Measurements from ENCODE around the gene TLN1.

TLN1 gene

DNA sequence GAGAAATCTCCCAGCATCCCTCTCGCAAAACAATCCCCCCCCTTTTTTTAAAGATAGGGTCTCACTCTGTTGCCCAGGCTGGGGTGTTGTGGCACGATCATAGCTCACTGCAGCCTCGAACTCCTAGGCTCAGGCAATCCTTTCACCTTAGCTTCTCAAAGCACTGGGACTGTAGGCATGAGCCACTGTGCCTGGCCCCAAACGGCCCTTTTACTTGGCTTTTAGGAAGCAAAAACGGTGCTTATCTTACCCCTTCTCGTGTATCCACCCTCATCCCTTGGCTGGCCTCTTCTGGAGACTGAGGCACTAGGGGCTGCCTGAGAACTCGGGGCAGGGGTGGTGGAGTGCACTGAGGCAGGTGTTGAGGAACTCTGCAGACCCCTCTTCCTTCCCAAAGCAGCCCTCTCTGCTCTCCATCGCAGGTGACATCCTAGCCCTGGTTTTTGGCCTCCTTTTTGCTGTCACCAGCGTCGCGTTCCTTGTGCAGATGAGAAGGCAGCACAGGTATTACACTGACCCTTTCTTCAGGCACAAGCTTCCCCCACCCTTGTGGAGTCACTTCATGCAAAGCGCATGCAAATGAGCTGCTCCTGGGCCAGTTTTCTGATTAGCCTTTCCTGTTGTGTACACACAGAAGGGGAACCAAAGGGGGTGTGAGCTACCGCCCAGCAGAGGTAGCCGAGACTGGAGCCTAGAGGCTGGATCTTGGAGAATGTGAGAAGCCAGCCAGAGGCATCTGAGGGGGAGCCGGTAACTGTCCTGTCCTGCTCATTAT lies 51.5 kb downstream of the TLN1 start:
- peaks cover 19 to 32% of the 10 kb centered on the region in 2 donors for H3K36me3 ChIP-seq (replicated peaks in 1 of 2; ENCODE audit: control insufficient read depth in 2 of 2, insufficient read depth in 2 of 2, low read length in 2 of 2)
- WGBS, 2 donors (ENCODE audit: extremely low coverage in 2 of 2, insufficient read length in 2 of 2, insufficient replicate concordance in 1 of 2), result no CpG with 5 or more reads among the region's 15 CpGs

GRCh38 chr9:35679766-35680330 lies 52.1 kb downstream of the TLN1 start:
- Histone ChIP-seq H2AK5ac (ENCODE audit: low read depth, low read length) (peak overlapping the region; percentile 31), H3K23ac (ENCODE audit: low read depth, low read length, poor library complexity) (peak overlapping the region; percentile 59), H4K8ac (ENCODE audit: low read depth, low read length) (no peak overlapping the region), H4K91ac (ENCODE audit: low read depth, low read length, poor library complexity) (no peak overlapping the region), H3K36me3 (replicated peaks in 1 of 2; ENCODE audit: control insufficient read depth in 2 of 2, insufficient read depth in 2 of 2, low read length in 2 of 2) (peaks cover 14 to 25% of the 10 kb centered on the region in 2 donors), H3K4ac (ENCODE audit: low read length) (no peak overlapping the region), H2BK12ac (ENCODE audit: low read length) (no peak overlapping the region), H2BK5ac (ENCODE audit: low read length) (no peak overlapping the region), H3K27ac (replicated peaks; ENCODE audit: low read length) (no peak overlapping the region), H3K79me1 (ENCODE audit: low read depth, low read length) (no peaks in the 10 kb centered on the region), H3K9ac (ENCODE audit: low read depth, low read length, poor library complexity) (no peak overlapping the region), H3K4me1 (ENCODE audit: control insufficient read depth in 2 of 2, insufficient read depth in 1 of 2, low read depth in 1 of 2, low read length in 2 of 2) (peaks cover 0 to 16% of the 10 kb centered on the region in 2 donors), H2AFZ (ENCODE audit: low read length) (no peak overlapping the region), H3K18ac (ENCODE audit: low read length) (peak overlapping the region; percentile 39), H3K9me3 (replicated peaks in 1 of 2; ENCODE audit: control insufficient read depth in 2 of 2, insufficient read depth in 1 of 2, low read depth in 1 of 2, low read length in 2 of 2) (no peaks in the 10 kb centered on the region), H2BK120ac (ENCODE audit: low read depth, low read length) (no peak overlapping the region), H3K27me3 (ENCODE audit: control insufficient read depth in 3 of 3, insufficient read depth in 3 of 3, low read depth in 1 of 3, low read length in 3 of 3) (peaks cover 0 to 10% (median 0%) of the 10 kb centered on the region in 3 experiments), H2BK15ac (ENCODE audit: low read length) (peak overlapping the region; percentile 40), H3K4me2 (ENCODE audit: insufficient read depth, low read length, poor library complexity, severe bottlenecking) (no peak overlapping the region), H3K4me3 (ENCODE audit: low read length in 2 of 2) (no peak overlapping the region), H3K14ac (ENCODE audit: low read length) (no peak overlapping the region)
- no peak for DNase-seq (ENCODE audit: low spot score)
- WGBS, 2 donors (ENCODE audit: extremely low coverage in 2 of 2, insufficient read length in 2 of 2, insufficient replicate concordance in 1 of 2), result no CpG with 5 or more reads among the region's 8 CpGs

More for the DNA sequence above, 51.5 kb downstream of the TLN1 start:
- Histone ChIP-seq H2BK15ac (ENCODE audit: low read length) (no peak overlapping the region), H3K4me3 (ENCODE audit: low read length in 2 of 2) (no peak overlapping the region), H2AK5ac (ENCODE audit: low read depth, low read length) (peak overlapping the region; percentile 31), H2BK12ac (ENCODE audit: low read length) (no peak overlapping the region), H3K4me2 (ENCODE audit: insufficient read depth, low read length, poor library complexity, severe bottlenecking) (no peak overlapping the region), H3K79me1 (ENCODE audit: low read depth, low read length) (no peaks in the 10 kb centered on the region), H3K27me3 (ENCODE audit: control insufficient read depth in 3 of 3, insufficient read depth in 3 of 3, low read depth in 1 of 3, low read length in 3 of 3) (peaks cover 0 to 5% (median 0%) of the 10 kb centered on the region in 3 experiments), H3K27ac (replicated peaks; ENCODE audit: low read length) (peak overlapping the region; percentile 36), H3K18ac (ENCODE audit: low read length) (no peak overlapping the region), H3K4ac (ENCODE audit: low read length) (no peak overlapping the region), H4K91ac (ENCODE audit: low read depth, low read length, poor library complexity) (no peak overlapping the region), H4K8ac (ENCODE audit: low read depth, low read length) (no peak overlapping the region), H2BK5ac (ENCODE audit: low read length) (no peak overlapping the region), H3K9ac (ENCODE audit: low read depth, low read length, poor library complexity) (no peak overlapping the region), H3K9me3 (replicated peaks in 1 of 2; ENCODE audit: control insufficient read depth in 2 of 2, insufficient read depth in 1 of 2, low read depth in 1 of 2, low read length in 2 of 2) (no peaks in the 10 kb centered on the region), H2BK120ac (ENCODE audit: low read depth, low read length) (no peak overlapping the region), H3K14ac (ENCODE audit: low read length) (no peak overlapping the region), H2AFZ (ENCODE audit: low read length) (no peak overlapping the region), H3K23ac (ENCODE audit: low read depth, low read length, poor library complexity) (peak overlapping the region; percentile 6), H3K4me1 (ENCODE audit: control insufficient read depth in 2 of 2, insufficient read depth in 1 of 2, low read depth in 1 of 2, low read length in 2 of 2) (peaks cover 0 to 16% of the 10 kb centered on the region in 2 donors)
- DNase-seq (ENCODE audit: low spot score), result no peak

DNA sequence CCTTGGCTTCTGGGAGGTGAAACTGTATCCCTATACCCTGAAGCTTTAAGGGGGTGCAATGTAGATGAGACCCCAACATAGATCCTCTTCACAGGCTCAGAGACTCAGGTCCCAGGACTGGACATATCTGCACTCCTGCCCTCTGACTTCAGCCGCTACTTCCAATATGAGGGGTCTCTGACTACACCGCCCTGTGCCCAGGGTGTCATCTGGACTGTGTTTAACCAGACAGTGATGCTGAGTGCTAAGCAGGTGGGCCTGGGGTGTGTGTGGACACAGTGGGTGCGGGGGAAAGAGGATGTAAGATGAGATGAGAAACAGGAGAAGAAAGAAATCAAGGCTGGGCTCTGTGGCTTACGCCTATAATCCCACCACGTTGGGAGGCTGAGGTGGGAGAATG lies 52.9 kb downstream of the TLN1 start:
- no peak overlapping the region for H3K14ac ChIP-seq (ENCODE audit: low read length)
- peak overlapping the region; percentile 9 for H3K9ac ChIP-seq (ENCODE audit: low read depth, low read length, poor library complexity)
- H2AK5ac ChIP-seq (ENCODE audit: low read depth, low read length), result no peak overlapping the region
- no peak overlapping the region for H2AFZ ChIP-seq (ENCODE audit: low read length)
- H3K18ac ChIP-seq (ENCODE audit: low read length), result peak overlapping the region; percentile 22
- H3K4ac ChIP-seq (ENCODE audit: low read length), result no peak overlapping the region
- no peak overlapping the region for H3K23ac ChIP-seq (ENCODE audit: low read depth, low read length, poor library complexity)
- H2BK15ac ChIP-seq (ENCODE audit: low read length), result no peak overlapping the region
- H3K4me3 ChIP-seq (ENCODE audit: low read length in 2 of 2), result no peak overlapping the region
- H3K9me3 ChIP-seq (replicated peaks in 1 of 2; ENCODE audit: control insufficient read depth in 2 of 2, insufficient read depth in 1 of 2, low read depth in 1 of 2, low read length in 2 of 2), result no peaks in the 10 kb centered on the region
- no CpG with 5 or more reads among the region's 5 CpGs for WGBS, 2 donors (ENCODE audit: extremely low coverage in 2 of 2, insufficient read length in 2 of 2, insufficient replicate concordance in 1 of 2)
- H2BK120ac ChIP-seq (ENCODE audit: low read depth, low read length), result no peak overlapping the region
- no peak overlapping the region for H3K4me2 ChIP-seq (ENCODE audit: insufficient read depth, low read length, poor library complexity, severe bottlenecking)
- no peak overlapping the region for H4K8ac ChIP-seq (ENCODE audit: low read depth, low read length)
- H4K91ac ChIP-seq (ENCODE audit: low read depth, low read length, poor library complexity), result no peak overlapping the region
- peaks cover 0 to 16% of the 10 kb centered on the region in 2 donors for H3K4me1 ChIP-seq (ENCODE audit: control insufficient read depth in 2 of 2, insufficient read depth in 1 of 2, low read depth in 1 of 2, low read length in 2 of 2)
- H3K27me3 ChIP-seq (ENCODE audit: control insufficient read depth in 3 of 3, insufficient read depth in 3 of 3, low read depth in 1 of 3, low read length in 3 of 3), result peaks cover 0 to 18% (median 0%) of the 10 kb centered on the region in 3 experiments
- H3K36me3 ChIP-seq (replicated peaks in 1 of 2; ENCODE audit: control insufficient read depth in 2 of 2, insufficient read depth in 2 of 2, low read length in 2 of 2), result peaks cover 10 to 19% of the 10 kb centered on the region in 2 donors
- H2BK12ac ChIP-seq (ENCODE audit: low read length), result no peak overlapping the region
- no peak overlapping the region for H3K27ac ChIP-seq (replicated peaks; ENCODE audit: low read length)
- no peak for DNase-seq (ENCODE audit: low spot score)
- no peak overlapping the region for H2BK5ac ChIP-seq (ENCODE audit: low read length)
- H3K79me1 ChIP-seq (ENCODE audit: low read depth, low read length), result no peaks in the 10 kb centered on the region

- WGBS, 2 donors (ENCODE audit: extremely low coverage in 2 of 2, insufficient read length in 2 of 2, insufficient replicate concordance in 1 of 2), result no CpG with 5 or more reads among the region's 51 CpGs
- H2BK120ac ChIP-seq (ENCODE audit: low read depth, low read length), result peak overlapping the region; percentile 73
- no peaks in the 10 kb centered on the region for H3K79me1 ChIP-seq (ENCODE audit: low read depth, low read length)
- peak overlapping the region in 1 of 2 donors; percentile 78 for H3K4me3 ChIP-seq (ENCODE audit: low read length in 2 of 2)
- H3K4me2 ChIP-seq (ENCODE audit: insufficient read depth, low read length, poor library complexity, severe bottlenecking), result peak overlapping the region; percentile 91
- peak overlapping the region; percentile 90 for H3K14ac ChIP-seq (ENCODE audit: low read length)
- peak overlapping the region; percentile 59 for H3K23ac ChIP-seq (ENCODE audit: low read depth, low read length, poor library complexity)
- no peak overlapping the region for H2AK5ac ChIP-seq (ENCODE audit: low read depth, low read length)
- H4K8ac ChIP-seq (ENCODE audit: low read depth, low read length), result peak overlapping the region; percentile 87
- no peak overlapping the region for H3K27ac ChIP-seq (replicated peaks; ENCODE audit: low read length)
- H2BK12ac ChIP-seq (ENCODE audit: low read length), result peak overlapping the region; percentile 65
- peak overlapping the region; percentile 47 for H3K4ac ChIP-seq (ENCODE audit: low read length)
- peak overlapping the region; percentile 85 for H3K9ac ChIP-seq (ENCODE audit: low read depth, low read length, poor library complexity)
- H3K4me1 ChIP-seq (ENCODE audit: control insufficient read depth in 2 of 2, insufficient read depth in 1 of 2, low read depth in 1 of 2, low read length in 2 of 2), result peaks cover 0 to 15% of the 10 kb centered on the region in 2 donors
- H2AFZ ChIP-seq (ENCODE audit: low read length), result peak overlapping the region; percentile 29
- H4K91ac ChIP-seq (ENCODE audit: low read depth, low read length, poor library complexity), result no peak overlapping the region
- no peaks in the 10 kb centered on the region for H3K9me3 ChIP-seq (replicated peaks in 1 of 2; ENCODE audit: control insufficient read depth in 2 of 2, insufficient read depth in 1 of 2, low read depth in 1 of 2, low read length in 2 of 2)
- peak; percentile 87 for DNase-seq (ENCODE audit: low spot score)
- H3K18ac ChIP-seq (ENCODE audit: low read length), result peak overlapping the region; percentile 99
- peak overlapping the region; percentile 91 for H2BK15ac ChIP-seq (ENCODE audit: low read length)
- no peaks in the 10 kb centered on the region for H3K36me3 ChIP-seq (replicated peaks in 1 of 2; ENCODE audit: control insufficient read depth in 2 of 2, insufficient read depth in 2 of 2, low read length in 2 of 2)
- H3K27me3 ChIP-seq (ENCODE audit: control insufficient read depth in 3 of 3, insufficient read depth in 3 of 3, low read depth in 1 of 3, low read length in 3 of 3), result peaks cover 0 to 34% (median 0%) of the 10 kb centered on the region in 3 experiments
- H2BK5ac ChIP-seq (ENCODE audit: low read length), result peak overlapping the region; percentile 79
Measured at GRCh38 chr9:35675732-35676392, 56.1 kb downstream of the TLN1 start.

All from neuronal stem cell (in vitro differentiated cells).